NT2/D1 (cell line): ENCODE data around the gene HOXA3.

Source experiments
- DNase-seq: peaks from one replicate; pipeline ENCODE4 v3.0.0-alpha.2; 2011; ENCODE audit warnings: low read depth, low spot score
- H3K27me3 ChIP-seq: 2 replicates; pipeline ENCODE4 v1.6.0; 2011; ENCODE audit warnings: mild to moderate bottlenecking; ENCODE audit not compliant: insufficient read length, insufficient read depth
- H3K36me3 ChIP-seq: 2 replicates; pipeline ENCODE4 v1.6.1; 2011; ENCODE audit warnings: mild to moderate bottlenecking, low read length, mixed read lengths; ENCODE audit not compliant: insufficient read depth, insufficient read length
- H3K4me1 ChIP-seq: 2 replicates; pipeline ENCODE4 v1.5.1; 2011; ENCODE audit not compliant: insufficient read depth, insufficient read length
- H3K4me3 ChIP-seq: 2 replicates; pipeline ENCODE4 v1.5.1; 2011; ENCODE audit warnings: low read depth; ENCODE audit not compliant: insufficient read length
- H3K9ac ChIP-seq: 2 replicates; pipeline ENCODE4 v1.6.0; 2011; ENCODE audit warnings: low read depth; ENCODE audit not compliant: insufficient read length
- H3K9me3 ChIP-seq: 2 replicates; pipeline ENCODE4 v1.5.1; 2011; ENCODE audit warnings: mild to moderate bottlenecking, low read length; ENCODE audit not compliant: insufficient read depth
- SUZ12 ChIP-seq: IDR thresholded peaks from 2 replicates; pipeline ENCODE4 v1.6.1; 2011; ENCODE audit not compliant: insufficient read length, insufficient read depth; ENCODE audit errors: extremely low read depth
- YY1 ChIP-seq: IDR thresholded peaks from 2 replicates; pipeline ENCODE4 v1.6.1; 2011; ENCODE audit not compliant: insufficient read length, insufficient read depth
- ZNF274 ChIP-seq: IDR thresholded peaks from 2 replicates; pipeline ENCODE4 v1.6.1; 2011; ENCODE audit warnings: mild to moderate bottlenecking, low read depth, low read length

Gene HOXA3

GRCh38 chr7:27161214-27161720 lies 8.9 kb upstream of the HOXA3 start:
- peaks cover 100% of the 10 kb centered on the region for H3K27me3 ChIP-seq
- H3K4me3 ChIP-seq, result peak overlapping the region; percentile 58
- TF ChIP-seq SUZ12 (no peak), YY1 (no peak), ZNF274 (no peak)
- peaks cover 12% of the 10 kb centered on the region for H3K4me1 ChIP-seq
- no peak overlapping the region for H3K9ac ChIP-seq
- no peaks in the 10 kb centered on the region for H3K36me3 ChIP-seq
- peaks cover 10% of the 10 kb centered on the region for H3K9me3 ChIP-seq
- DNase-seq, result no peak

DNA sequence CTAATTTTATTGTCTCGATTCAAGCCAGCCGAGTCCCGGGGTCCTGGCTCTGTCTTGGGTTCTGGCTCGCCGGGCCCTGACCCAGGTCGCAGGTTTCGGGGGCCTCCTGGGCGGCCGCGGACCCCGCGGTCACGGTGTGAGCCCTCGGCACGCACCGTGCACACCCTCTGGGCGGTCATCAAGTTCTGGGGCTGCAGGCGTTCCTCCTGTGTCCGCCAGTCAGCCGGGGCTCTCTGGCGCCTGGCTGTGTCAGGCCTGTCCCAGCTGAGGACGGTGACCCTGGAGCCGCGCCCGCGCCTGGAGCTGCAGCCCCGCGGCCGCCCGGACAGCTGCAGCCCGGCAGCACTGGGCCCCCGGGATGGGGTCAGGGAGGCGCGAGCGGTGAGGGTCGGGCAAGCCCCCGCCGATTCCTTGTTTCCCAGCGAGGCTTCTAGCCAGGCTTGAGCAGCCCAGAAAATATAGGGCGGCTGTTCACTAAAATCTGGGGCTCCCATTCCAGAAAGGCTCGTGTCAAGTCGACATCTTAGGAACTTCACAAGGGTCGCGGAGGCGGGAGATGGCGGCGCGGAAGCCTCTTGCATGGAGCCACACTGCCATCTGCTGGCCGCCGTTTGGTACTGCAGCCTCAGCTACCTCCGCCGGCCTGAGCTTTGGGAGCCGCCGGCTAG lies 8.3 kb upstream of the HOXA3 start:
- peak overlapping the region; percentile 58 for H3K4me3 ChIP-seq
- H3K9ac ChIP-seq, result peak overlapping the region; percentile 75
- DNase-seq, result peak; percentile 93
- H3K27me3 ChIP-seq, result peaks cover 100% of the 10 kb centered on the region
- TF ChIP-seq YY1 (peak; percentile 75), SUZ12 (peak; percentile 6), ZNF274 (no peak)
- peaks cover 10% of the 10 kb centered on the region for H3K4me1 ChIP-seq
- peaks cover 10% of the 10 kb centered on the region for H3K9me3 ChIP-seq
- H3K36me3 ChIP-seq, result no peaks in the 10 kb centered on the region

DNA sequence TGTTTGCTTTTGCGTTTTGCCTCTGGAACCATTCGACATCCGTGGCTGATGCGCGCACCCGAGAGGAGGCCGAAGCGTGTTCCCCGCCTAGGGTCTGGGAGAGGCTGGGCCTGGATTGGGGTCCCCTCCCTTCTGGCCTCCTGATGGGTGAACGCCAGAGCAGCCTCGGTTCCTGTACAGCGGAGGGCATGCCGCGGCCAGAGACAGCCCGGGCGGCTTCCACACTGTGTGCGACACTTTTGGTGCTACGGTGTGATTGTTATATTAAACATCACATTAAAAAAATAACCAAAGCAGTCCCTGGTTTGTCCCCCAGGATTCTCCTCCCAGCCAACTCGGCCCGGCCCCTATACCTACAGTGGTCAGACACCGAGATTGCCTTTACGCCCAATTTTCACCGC lies 7.8 kb upstream of the HOXA3 start:
- Histone ChIP-seq H3K9me3 (peaks cover 10% of the 10 kb centered on the region), H3K27me3 (peaks cover 100% of the 10 kb centered on the region), H3K4me3 (peak overlapping the region; percentile 58), H3K4me1 (peaks cover 9% of the 10 kb centered on the region), H3K36me3 (no peaks in the 10 kb centered on the region), H3K9ac (peak overlapping the region; percentile 75)
- DNase-seq, result no peak
- TF ChIP-seq ZNF274 (no peak), YY1 (no peak), SUZ12 (no peak)

- Histone ChIP-seq H3K4me1 (peaks cover 3% of the 10 kb centered on the region), H3K36me3 (no peaks in the 10 kb centered on the region), H3K27me3 (peaks cover 100% of the 10 kb centered on the region), H3K4me3 (no peak overlapping the region), H3K9me3 (peaks cover 10% of the 10 kb centered on the region), H3K9ac (no peak overlapping the region)
- no peak for DNase-seq
- TF ChIP-seq SUZ12 (no peak), ZNF274 (no peak), YY1 (no peak)
Measured at GRCh38 chr7:27159266-27160144, 7.1 kb upstream of the HOXA3 start.

DNA sequence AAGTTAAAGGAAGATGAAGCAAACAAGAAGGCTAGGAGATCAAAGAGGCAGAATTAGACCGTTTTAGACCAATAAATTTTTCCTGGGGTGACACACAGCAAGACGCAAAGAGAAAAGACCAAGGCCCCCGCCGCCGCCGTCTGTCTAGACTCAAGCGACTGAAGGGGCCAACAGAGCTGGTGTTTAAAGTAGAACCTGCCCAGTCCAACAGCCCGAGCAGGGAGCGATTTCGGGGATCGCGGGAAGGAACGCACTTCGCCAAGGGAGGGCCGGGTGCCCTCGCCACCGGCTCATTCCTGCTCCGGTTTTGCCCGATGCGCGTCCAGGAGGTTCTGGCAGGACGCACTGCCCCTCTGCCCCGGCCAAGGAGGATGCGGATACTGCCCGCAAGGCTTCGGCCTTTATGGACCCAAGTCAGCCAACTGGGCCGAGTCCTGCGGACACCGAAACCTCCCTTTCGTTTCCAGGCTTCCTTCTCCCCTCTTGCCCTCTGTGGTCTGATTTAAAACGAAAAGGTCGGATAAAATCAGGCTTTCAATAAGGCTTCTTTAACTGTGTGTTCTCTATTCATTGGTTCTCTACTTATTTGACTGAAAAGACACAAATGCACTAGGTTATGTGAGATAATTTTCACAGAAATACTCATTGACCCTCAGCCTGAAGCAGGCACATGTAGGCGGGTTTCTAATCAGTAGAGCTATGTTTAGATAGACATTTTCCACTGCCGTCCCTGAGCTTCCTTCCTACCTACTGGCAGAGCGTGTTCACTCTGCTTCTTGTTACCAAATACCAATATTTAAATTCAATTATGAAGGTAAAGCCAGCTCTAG lies 6.3 kb upstream of the HOXA3 start:
- peaks cover 10% of the 10 kb centered on the region for H3K9me3 ChIP-seq
- no peak overlapping the region for H3K4me3 ChIP-seq
- peaks cover 3% of the 10 kb centered on the region for H3K4me1 ChIP-seq
- peaks cover 100% of the 10 kb centered on the region for H3K27me3 ChIP-seq
- no peak for DNase-seq
- no peak for TF ChIP-seq SUZ12
- TF ChIP-seq ZNF274, result no peak
- TF ChIP-seq YY1, result no peak
- H3K36me3 ChIP-seq, result no peaks in the 10 kb centered on the region
- H3K9ac ChIP-seq, result no peak overlapping the region

DNA sequence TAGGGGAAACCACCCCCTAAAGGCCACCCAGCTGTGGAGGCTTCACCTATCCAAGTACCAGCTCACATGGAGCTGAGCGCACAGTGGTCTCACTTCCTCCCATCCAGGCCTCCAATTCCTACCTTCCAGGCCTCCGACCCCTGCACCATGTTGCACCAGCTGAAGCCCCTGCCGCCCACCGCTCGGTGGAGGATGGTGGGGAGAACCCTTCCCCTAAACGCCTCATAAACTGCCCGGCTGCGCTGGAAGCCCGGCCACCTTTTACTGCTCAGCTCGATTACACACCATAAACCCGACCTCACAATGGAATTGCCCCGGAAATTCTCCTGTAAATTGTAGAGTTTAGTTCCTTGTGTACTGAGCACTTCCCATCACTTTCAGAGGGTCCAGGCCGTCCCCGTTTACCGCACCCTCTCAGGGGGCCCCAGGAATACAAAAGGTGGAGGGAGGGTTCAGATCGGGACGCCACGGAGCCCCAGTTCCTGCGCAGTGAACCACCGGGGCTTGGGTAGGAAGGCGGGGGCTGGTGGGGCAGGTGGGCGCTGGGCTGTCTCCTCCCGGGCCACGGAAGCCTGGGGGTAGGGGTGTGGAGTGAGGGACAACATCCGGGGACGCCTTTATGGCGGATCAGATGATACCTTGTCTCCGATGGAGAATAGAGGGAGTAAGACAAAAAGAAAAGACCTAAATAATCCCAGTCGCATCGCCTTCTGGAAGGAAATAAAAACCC lies 5.5 kb upstream of the HOXA3 start:
- no peak overlapping the region for H3K9ac ChIP-seq
- DNase-seq, result no peak
- H3K36me3 ChIP-seq, result no peaks in the 10 kb centered on the region
- TF ChIP-seq SUZ12 (no peak), ZNF274 (no peak), YY1 (no peak)
- peaks cover 100% of the 10 kb centered on the region for H3K27me3 ChIP-seq
- H3K4me3 ChIP-seq, result no peak overlapping the region
- peaks cover 10% of the 10 kb centered on the region for H3K9me3 ChIP-seq
- peaks cover 3% of the 10 kb centered on the region for H3K4me1 ChIP-seq
